SK-N-SH (cell line): Measurements from ENCODE around the gene CTSF.
A peak's percentile ranks its signal among the peaks of the same experiment; 100 is the strongest.

ENCODE experiments used
- EP300 ChIP-seq, 2 experiments: IDR thresholded peaks; 2 replicates each; pipeline versions ENCODE4 v1.4.0 to v1.6.1; 2012; ENCODE audit warnings: borderline replicate concordance in 1 of 2, low read depth in 1 of 2, low read length in 1 of 2
- EZH2phosphoT487 ChIP-seq: fragments of 200-600 bp; sonication (generic); IDR thresholded peaks from 2 replicates; pipeline ENCODE4 v1.6.1; 2017; ENCODE audit warnings: low read depth, mixed run types, mild to moderate bottlenecking, antibody characterized with exemption, moderate library complexity, borderline replicate concordance
- GABPA ChIP-seq: IDR thresholded peaks from 2 replicates; pipeline ENCODE4 v1.4.0; 2012; ENCODE audit warnings: low read depth, mild to moderate bottlenecking
- MXI1 ChIP-seq: IDR thresholded peaks from 2 replicates; pipeline ENCODE4 v1.6.1; 2012; ENCODE audit warnings: mild to moderate bottlenecking, low read depth, low read length, improper control_type of control experiment
- POLR2AphosphoS5 ChIP-seq: IDR thresholded peaks from 2 replicates; pipeline ENCODE4 v1.6.1; 2012; ENCODE audit warnings: low read depth, low read length
- SIN3A ChIP-seq: IDR thresholded peaks from 2 replicates; pipeline ENCODE4 v1.6.1; 2012; ENCODE audit warnings: low read depth, mild to moderate bottlenecking, low read length, moderate library complexity, borderline replicate concordance
- TF ChIP-seq, protein P1 (sequence below): IDR thresholded peaks from 2 replicates; pipeline ENCODE4 v1.6.1; 2012; ENCODE audit warnings: mild to moderate bottlenecking, low read depth, low read length, moderate library complexity
- TF ChIP-seq, protein P2 (sequence below): fragments of 200-600 bp; sonication (generic); IDR thresholded peaks from 2 replicates; pipeline ENCODE4 v1.6.1; 2017; ENCODE audit warnings: antibody characterized with exemption, mild to moderate bottlenecking, moderate library complexity
- TF ChIP-seq, protein P3 (sequence below): IDR thresholded peaks from 2 replicates; pipeline ENCODE4 v1.4.0; 2012; ENCODE audit warnings: low read depth, borderline replicate concordance
- TF ChIP-seq, protein P4 (sequence below): IDR thresholded peaks from 2 replicates; pipeline ENCODE4 v1.4.0; 2012; ENCODE audit warnings: low read depth
- TF ChIP-seq, protein P5 (sequence below): IDR thresholded peaks from 2 replicates; pipeline ENCODE4; 2012
- TF ChIP-seq, protein P6 (sequence below): fragments of 150-350 bp; IDR thresholded peaks from 2 replicates; pipeline ENCODE4 v1.6.1; 2017; ENCODE audit warnings: antibody characterized with exemption, low read length, low read depth, borderline replicate concordance

DNA sequence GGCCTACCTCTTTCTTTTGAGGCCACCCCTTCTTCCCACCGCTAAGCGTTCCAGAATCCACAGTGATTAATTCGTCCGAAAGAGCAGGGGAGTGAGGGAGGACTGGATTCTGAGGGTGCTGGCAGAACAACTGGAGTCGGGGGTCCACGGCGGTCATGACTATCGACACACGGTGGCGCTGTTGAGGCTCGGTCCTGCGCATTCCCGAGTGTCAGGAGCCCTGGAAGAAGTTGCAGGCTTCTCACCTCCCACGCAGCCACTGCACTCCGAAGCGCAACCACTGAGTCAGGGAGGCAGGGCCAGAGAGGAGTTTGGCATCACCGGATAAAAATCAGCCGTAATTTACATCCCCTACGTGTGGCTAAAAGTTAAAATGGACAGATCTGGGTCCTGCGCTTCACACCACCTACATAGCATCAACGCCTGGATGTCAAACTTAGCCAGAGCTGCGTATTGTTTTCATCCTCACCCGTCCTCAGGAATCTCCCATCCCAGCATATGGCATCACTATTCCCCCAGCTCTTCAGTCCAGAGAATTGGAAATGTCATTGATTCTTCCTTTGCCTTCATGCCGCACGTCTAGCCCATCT is 10.7 kb upstream of the CTSF start:
- TF ChIP-seq, protein P1, sequence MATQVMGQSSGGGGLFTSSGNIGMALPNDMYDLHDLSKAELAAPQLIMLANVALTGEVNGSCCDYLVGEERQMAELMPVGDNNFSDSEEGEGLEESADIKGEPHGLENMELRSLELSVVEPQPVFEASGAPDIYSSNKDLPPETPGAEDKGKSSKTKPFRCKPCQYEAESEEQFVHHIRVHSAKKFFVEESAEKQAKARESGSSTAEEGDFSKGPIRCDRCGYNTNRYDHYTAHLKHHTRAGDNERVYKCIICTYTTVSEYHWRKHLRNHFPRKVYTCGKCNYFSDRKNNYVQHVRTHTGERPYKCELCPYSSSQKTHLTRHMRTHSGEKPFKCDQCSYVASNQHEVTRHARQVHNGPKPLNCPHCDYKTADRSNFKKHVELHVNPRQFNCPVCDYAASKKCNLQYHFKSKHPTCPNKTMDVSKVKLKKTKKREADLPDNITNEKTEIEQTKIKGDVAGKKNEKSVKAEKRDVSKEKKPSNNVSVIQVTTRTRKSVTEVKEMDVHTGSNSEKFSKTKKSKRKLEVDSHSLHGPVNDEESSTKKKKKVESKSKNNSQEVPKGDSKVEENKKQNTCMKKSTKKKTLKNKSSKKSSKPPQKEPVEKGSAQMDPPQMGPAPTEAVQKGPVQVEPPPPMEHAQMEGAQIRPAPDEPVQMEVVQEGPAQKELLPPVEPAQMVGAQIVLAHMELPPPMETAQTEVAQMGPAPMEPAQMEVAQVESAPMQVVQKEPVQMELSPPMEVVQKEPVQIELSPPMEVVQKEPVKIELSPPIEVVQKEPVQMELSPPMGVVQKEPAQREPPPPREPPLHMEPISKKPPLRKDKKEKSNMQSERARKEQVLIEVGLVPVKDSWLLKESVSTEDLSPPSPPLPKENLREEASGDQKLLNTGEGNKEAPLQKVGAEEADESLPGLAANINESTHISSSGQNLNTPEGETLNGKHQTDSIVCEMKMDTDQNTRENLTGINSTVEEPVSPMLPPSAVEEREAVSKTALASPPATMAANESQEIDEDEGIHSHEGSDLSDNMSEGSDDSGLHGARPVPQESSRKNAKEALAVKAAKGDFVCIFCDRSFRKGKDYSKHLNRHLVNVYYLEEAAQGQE, result no peak
- TF ChIP-seq, protein P2, sequence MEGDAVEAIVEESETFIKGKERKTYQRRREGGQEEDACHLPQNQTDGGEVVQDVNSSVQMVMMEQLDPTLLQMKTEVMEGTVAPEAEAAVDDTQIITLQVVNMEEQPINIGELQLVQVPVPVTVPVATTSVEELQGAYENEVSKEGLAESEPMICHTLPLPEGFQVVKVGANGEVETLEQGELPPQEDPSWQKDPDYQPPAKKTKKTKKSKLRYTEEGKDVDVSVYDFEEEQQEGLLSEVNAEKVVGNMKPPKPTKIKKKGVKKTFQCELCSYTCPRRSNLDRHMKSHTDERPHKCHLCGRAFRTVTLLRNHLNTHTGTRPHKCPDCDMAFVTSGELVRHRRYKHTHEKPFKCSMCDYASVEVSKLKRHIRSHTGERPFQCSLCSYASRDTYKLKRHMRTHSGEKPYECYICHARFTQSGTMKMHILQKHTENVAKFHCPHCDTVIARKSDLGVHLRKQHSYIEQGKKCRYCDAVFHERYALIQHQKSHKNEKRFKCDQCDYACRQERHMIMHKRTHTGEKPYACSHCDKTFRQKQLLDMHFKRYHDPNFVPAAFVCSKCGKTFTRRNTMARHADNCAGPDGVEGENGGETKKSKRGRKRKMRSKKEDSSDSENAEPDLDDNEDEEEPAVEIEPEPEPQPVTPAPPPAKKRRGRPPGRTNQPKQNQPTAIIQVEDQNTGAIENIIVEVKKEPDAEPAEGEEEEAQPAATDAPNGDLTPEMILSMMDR, result peak; percentile 81
- TF ChIP-seq SIN3A, result no peak
- no peak for TF ChIP-seq EP300 (IDR thresholded peaks at IDR 0.05; ENCODE audit: borderline replicate concordance in 1 of 2, low read depth in 1 of 2, low read length in 1 of 2)
- TF ChIP-seq EZH2phosphoT487, result no peak
- peak; percentile 29; the same call in 1 of the 2 replicates for TF ChIP-seq MXI1
- TF ChIP-seq, protein P3, sequence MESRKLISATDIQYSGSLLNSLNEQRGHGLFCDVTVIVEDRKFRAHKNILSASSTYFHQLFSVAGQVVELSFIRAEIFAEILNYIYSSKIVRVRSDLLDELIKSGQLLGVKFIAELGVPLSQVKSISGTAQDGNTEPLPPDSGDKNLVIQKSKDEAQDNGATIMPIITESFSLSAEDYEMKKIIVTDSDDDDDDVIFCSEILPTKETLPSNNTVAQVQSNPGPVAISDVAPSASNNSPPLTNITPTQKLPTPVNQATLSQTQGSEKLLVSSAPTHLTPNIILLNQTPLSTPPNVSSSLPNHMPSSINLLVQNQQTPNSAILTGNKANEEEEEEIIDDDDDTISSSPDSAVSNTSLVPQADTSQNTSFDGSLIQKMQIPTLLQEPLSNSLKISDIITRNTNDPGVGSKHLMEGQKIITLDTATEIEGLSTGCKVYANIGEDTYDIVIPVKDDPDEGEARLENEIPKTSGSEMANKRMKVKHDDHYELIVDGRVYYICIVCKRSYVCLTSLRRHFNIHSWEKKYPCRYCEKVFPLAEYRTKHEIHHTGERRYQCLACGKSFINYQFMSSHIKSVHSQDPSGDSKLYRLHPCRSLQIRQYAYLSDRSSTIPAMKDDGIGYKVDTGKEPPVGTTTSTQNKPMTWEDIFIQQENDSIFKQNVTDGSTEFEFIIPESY, result no peak
- TF ChIP-seq, protein P4, sequence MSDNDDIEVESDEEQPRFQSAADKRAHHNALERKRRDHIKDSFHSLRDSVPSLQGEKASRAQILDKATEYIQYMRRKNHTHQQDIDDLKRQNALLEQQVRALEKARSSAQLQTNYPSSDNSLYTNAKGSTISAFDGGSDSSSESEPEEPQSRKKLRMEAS, result peak; percentile 67
- TF ChIP-seq POLR2AphosphoS5, result no peak
- no peak for TF ChIP-seq GABPA
- TF ChIP-seq, protein P5, sequence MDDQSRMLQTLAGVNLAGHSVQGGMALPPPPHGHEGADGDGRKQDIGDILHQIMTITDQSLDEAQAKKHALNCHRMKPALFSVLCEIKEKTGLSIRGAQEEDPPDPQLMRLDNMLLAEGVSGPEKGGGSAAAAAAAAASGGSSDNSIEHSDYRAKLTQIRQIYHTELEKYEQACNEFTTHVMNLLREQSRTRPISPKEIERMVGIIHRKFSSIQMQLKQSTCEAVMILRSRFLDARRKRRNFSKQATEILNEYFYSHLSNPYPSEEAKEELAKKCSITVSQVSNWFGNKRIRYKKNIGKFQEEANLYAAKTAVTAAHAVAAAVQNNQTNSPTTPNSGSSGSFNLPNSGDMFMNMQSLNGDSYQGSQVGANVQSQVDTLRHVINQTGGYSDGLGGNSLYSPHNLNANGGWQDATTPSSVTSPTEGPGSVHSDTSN, result no peak
- TF ChIP-seq, protein P6, sequence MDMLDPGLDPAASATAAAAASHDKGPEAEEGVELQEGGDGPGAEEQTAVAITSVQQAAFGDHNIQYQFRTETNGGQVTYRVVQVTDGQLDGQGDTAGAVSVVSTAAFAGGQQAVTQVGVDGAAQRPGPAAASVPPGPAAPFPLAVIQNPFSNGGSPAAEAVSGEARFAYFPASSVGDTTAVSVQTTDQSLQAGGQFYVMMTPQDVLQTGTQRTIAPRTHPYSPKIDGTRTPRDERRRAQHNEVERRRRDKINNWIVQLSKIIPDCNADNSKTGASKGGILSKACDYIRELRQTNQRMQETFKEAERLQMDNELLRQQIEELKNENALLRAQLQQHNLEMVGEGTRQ, result no peak
